Body of pancreas (tissue), 4 donors: ENCODE data around the gene UBE2L5. TPM values are rescaled to one million over a fixed set of nuclear protein-coding genes. Genes with fewer than 3 reads are reported as not detected.

Experiments used
- ATAC-seq: fragments of 150-250 bp; one replicate; pipeline ENCODE4 v1.9.1; 2016
- DNase-seq, 4 donors: peaks; one replicate each; pipeline ENCODE4 v3.0.0-alpha.2; 2019
- H3K27ac ChIP-seq, 4 donors: fragments of 200-600 bp; sonication (generic); 1 replicate in 3 of 4; 2 replicates in 1 of 4; pipeline versions ENCODE4 v1.5.1 to v1.6.1; 2016 to 2019; ENCODE audit warnings: mild to moderate bottlenecking in 1 of 4, mixed read lengths in 1 of 4, moderate library complexity in 1 of 4
- H3K27me3 ChIP-seq, 2 donors: fragments of 200-600 bp; sonication (generic); one replicate each; pipeline ENCODE4 v1.6.0; 2016; ENCODE audit warnings: mild to moderate bottlenecking in 1 of 2
- H3K36me3 ChIP-seq, 2 donors: fragments of 200-600 bp; sonication (generic); replicated peaks in 1 of 2; 2 replicates each; pipeline ENCODE4 v1.5.1; 2016; ENCODE audit warnings: low read depth in 2 of 2; ENCODE audit not compliant: insufficient read depth in 1 of 2
- H3K4me1 ChIP-seq: fragments of 200-600 bp; sonication (generic); one replicate; pipeline ENCODE4 v1.6.0; 2016
- H3K4me3 ChIP-seq, 2 donors: fragments of 200-600 bp; sonication (generic); 1 replicate in 1 of 2; 2 replicates in 1 of 2; pipeline ENCODE4 v1.5.1; 2016 to 2019
- H3K9me3 ChIP-seq, 3 donors: fragments of 200-600 bp; sonication (generic); 1 replicate in 2 of 3; 2 replicates in 1 of 3; pipeline ENCODE4 v1.5.1; 2016
- POLR2A ChIP-seq, 3 donors: fragments of 450-650 bp; IDR thresholded peaks; one replicate each; pipeline ENCODE4 v1.6.1; 2016; ENCODE audit warnings: antibody characterized with exemption in 3 of 3, mild to moderate bottlenecking in 2 of 3
- WGBS, 2 donors: methylation state at CpG; one replicate each; pipeline ENCODE4 v1.1.5; 2017; 5-methylcytosine and 5-hydroxymethylcytosine counted together
- intact Hi-C: fragments of 100-400 bp; cut with DNase I; formaldehyde crosslinking; loops from one replicate; pipeline ENCODE4 v1.15.1; 2023
- total RNA-seq, 2 donors: library from RNA; depleted of rRNA; stranded (reverse); fragments of >200 nt; gene quantifications; one replicate each; pipeline ENCODE4 v1.1.0, GENCODE V29; 2016
- TF ChIP-seq, protein P1 (sequence below), 7 experiments: fragments of 450-650 bp in 4 of 7; fragments of 200-600 bp in 3 of 7; sonication (generic) in 3 of 7; IDR thresholded peaks; one replicate each; pipeline ENCODE4 v1.5.1; 2016 to 2019; ENCODE audit warnings: antibody characterized with exemption in 7 of 7

Gene UBE2L5
- total RNA-seq, 2 donors from 2014 or later: not detected

- no peak for DNase-seq
These were observed 44.6 kb downstream of the UBE2L5 start for GRCh38 chr13:30466841-30467252.

GRCh38 chr13:30473675-30474074 lies 51.4 kb downstream of the UBE2L5 start:
- no peaks in the 10 kb centered on the region for H3K4me1 ChIP-seq
- 76 to 88% methylated on average over 1 of the region's 1 CpG for WGBS, 2 donors

More at GRCh38 chr13:30466841-30467252, 44.6 kb downstream of the UBE2L5 start:
- H3K4me1 ChIP-seq: peaks cover 21% of the 10 kb centered on the region
- H3K4me3 ChIP-seq: no peak overlapping the region
- intact Hi-C loops: loop anchor here (10.0 kb wide), 1 partner anchor 148 kb away; the partner anchor contains the start of gene USPL1
- no peak overlapping the region for H3K27ac ChIP-seq
- WGBS, 2 donors: 63 to 66% methylated on average over 4 of the region's 4 CpGs
- no peaks in the 10 kb centered on the region for H3K27me3 ChIP-seq
- peaks cover 0 to 3% of the 10 kb centered on the region in 2 donors for H3K36me3 ChIP-seq
- TF ChIP-seq, protein P1, sequence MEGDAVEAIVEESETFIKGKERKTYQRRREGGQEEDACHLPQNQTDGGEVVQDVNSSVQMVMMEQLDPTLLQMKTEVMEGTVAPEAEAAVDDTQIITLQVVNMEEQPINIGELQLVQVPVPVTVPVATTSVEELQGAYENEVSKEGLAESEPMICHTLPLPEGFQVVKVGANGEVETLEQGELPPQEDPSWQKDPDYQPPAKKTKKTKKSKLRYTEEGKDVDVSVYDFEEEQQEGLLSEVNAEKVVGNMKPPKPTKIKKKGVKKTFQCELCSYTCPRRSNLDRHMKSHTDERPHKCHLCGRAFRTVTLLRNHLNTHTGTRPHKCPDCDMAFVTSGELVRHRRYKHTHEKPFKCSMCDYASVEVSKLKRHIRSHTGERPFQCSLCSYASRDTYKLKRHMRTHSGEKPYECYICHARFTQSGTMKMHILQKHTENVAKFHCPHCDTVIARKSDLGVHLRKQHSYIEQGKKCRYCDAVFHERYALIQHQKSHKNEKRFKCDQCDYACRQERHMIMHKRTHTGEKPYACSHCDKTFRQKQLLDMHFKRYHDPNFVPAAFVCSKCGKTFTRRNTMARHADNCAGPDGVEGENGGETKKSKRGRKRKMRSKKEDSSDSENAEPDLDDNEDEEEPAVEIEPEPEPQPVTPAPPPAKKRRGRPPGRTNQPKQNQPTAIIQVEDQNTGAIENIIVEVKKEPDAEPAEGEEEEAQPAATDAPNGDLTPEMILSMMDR (IDR thresholded peaks at IDR 0.05): no peak
- no peaks in the 10 kb centered on the region for H3K9me3 ChIP-seq
- ATAC-seq: no peak

GRCh38 chr13:30477346-30478195 lies 55.3 kb downstream of the UBE2L5 start:
- H3K4me3 ChIP-seq: no peak overlapping the region
- intact Hi-C loops: no loop called here
- no peaks in the 10 kb centered on the region for H3K9me3 ChIP-seq
- no peak for TF ChIP-seq POLR2A (IDR thresholded peaks at IDR 0.05)
- TF ChIP-seq, protein P1 (IDR thresholded peaks at IDR 0.05): no peak
- H3K27me3 ChIP-seq: no peaks in the 10 kb centered on the region
- no peaks in the 10 kb centered on the region for H3K36me3 ChIP-seq
- ATAC-seq (no peak), DNase-seq (no peak)
- 57 to 71% methylated on average over 4 of the region's 4 CpGs for WGBS, 2 donors
- H3K27ac ChIP-seq: no peak overlapping the region
- peaks cover 20% of the 10 kb centered on the region for H3K4me1 ChIP-seq

More at GRCh38 chr13:30473675-30474074, 51.4 kb downstream of the UBE2L5 start:
- TF ChIP-seq, protein P1 (IDR thresholded peaks at IDR 0.05): no peak
- TF ChIP-seq POLR2A (IDR thresholded peaks at IDR 0.05): no peak
- no peak for DNase-seq
- no peak overlapping the region for H3K27ac ChIP-seq
- no peaks in the 10 kb centered on the region for H3K36me3 ChIP-seq
- no peaks in the 10 kb centered on the region for H3K9me3 ChIP-seq
- H3K4me3 ChIP-seq: no peak overlapping the region
- ATAC-seq: no peak
- intact Hi-C loops: no loop called here
- H3K27me3 ChIP-seq: no peaks in the 10 kb centered on the region

Other genes with a start within 250 kb of the UBE2L5 start
- gene KATNAL1, start 114.9 kb upstream of the UBE2L5 start, total RNA-seq: 1 to 10 TPM; 6.5 to 6.6 TPM
- 10 to 100 TPM; 54.4 to 97.3 TPM for gene HMGB1, start 43.4 kb downstream of the UBE2L5 start, total RNA-seq
- 10 to 100 TPM; 10.9 to 14.5 TPM for gene USPL1, start 195.4 kb downstream of the UBE2L5 start, total RNA-seq